ENCODE measurements around the gene CBX1.

- no peak for TF ChIP-seq POLR2A (IDR thresholded peaks at IDR 0.05)
- TF ChIP-seq CTCF (IDR thresholded peaks at IDR 0.05) = peak in 1 of 2 donors; percentile 27
- TF ChIP-seq EP300 (IDR thresholded peaks at IDR 0.05) = no peak
- TF ChIP-seq POLR2AphosphoS5 (IDR thresholded peaks at IDR 0.05) = no peak
These were observed 32.8 kb downstream of the CBX1 start for GRCh38 chr17:48068491-48068961.

Measured in suprapubic skin (tissue), 4 donors.